Neural progenitor cell (in vitro differentiated cells): ENCODE results near the gene SOX5.

ENCODE experiments used
- CTCF ChIP-seq: fragments of 200-600 bp; sonication (generic); IDR thresholded peaks from 2 replicates; pipeline ENCODE4 v1.5.1; 2017; ENCODE audit warnings: antibody characterized with exemption, mild to moderate bottlenecking
- EZH2 ChIP-seq: fragments of 200-600 bp; sonication (generic); IDR thresholded peaks from 2 replicates; pipeline ENCODE4 v1.6.1; 2017; ENCODE audit warnings: antibody characterized with exemption, mild to moderate bottlenecking, moderate library complexity
- EZH2phosphoT487 ChIP-seq: fragments of 200-600 bp; sonication (generic); IDR thresholded peaks from 2 replicates; pipeline ENCODE4 v1.6.1; 2017; ENCODE audit warnings: antibody characterized with exemption

- TF ChIP-seq CTCF (no peak), EZH2 (no peak), EZH2phosphoT487 (no peak)
Measured at GRCh38 chr12:23756416-23756815, 193.1 kb downstream of the SOX5 start.
